HEK293 (cell line): ENCODE data around the gene ZC3H8.

Source experiments
- CTCF ChIA-PET: fragments of 350-600 bp; formaldehyde crosslinking; extraction: SDS; loops from one replicate; lab custom pipeline; 2021; ENCODE audit warnings: antibody characterized with exemption; lab: Yijun Ruan, JAX
- POLR2A ChIA-PET: fragments of 300-600 bp; formaldehyde crosslinking; extraction: SDS; loops from one replicate; lab custom pipeline; 2020; ENCODE audit warnings: antibody characterized with exemption, inconsistent platforms; lab: Yijun Ruan, JAX
- H3K27ac ChIP-seq: fragments of 200-500 bp; sonication (Bioruptor generic); 2 replicates; pipeline ENCODE4 v1.5.1; 2014; ENCODE audit warnings: low read depth, low read length, control low read depth, inconsistent platforms; ENCODE audit errors: extremely low read depth
- H3K36me3 ChIP-seq, 2 experiments: fragments of 200-500 bp in 1 of 2; sonication (Bioruptor generic) in 1 of 2; 1 replicate in 1 of 2; 2 replicates in 1 of 2; pipeline ENCODE4 v1.5.1; 2014 to 2017; ENCODE audit warnings: inconsistent platforms in 2 of 2, low read length in 2 of 2; ENCODE audit not compliant: control insufficient read depth in 2 of 2, insufficient read depth in 1 of 2
- H3K4me1 ChIP-seq: fragments of 200-500 bp; sonication (Bioruptor generic); 2 replicates; pipeline ENCODE4 v1.5.1; 2014; ENCODE audit warnings: mild to moderate bottlenecking, low read length, inconsistent platforms; ENCODE audit not compliant: control insufficient read depth, insufficient read depth
- H3K4me3 ChIP-seq: 2 replicates; pipeline ENCODE4 v1.5.1; 2011; ENCODE audit warnings: low read depth, mild to moderate bottlenecking, control low read depth, low read length, moderate library complexity
- H3K9me3 ChIP-seq: fragments of 200-500 bp; sonication (Bioruptor generic); 2 replicates; pipeline ENCODE4 v1.5.1; 2014; ENCODE audit warnings: low read depth, low read length, inconsistent platforms; ENCODE audit not compliant: control insufficient read depth, insufficient read depth
- MZF1 ChIP-seq: fragments of 450-650 bp; formaldehyde crosslinking; IDR thresholded peaks from 2 replicates; pipeline ENCODE4 v1.5.1; 2017; ENCODE audit warnings: missing biosample characterization, missing genetic modification characterization, borderline replicate concordance
- ZFP3 ChIP-seq: fragments of 450-650 bp; formaldehyde crosslinking; IDR thresholded peaks from 2 replicates; pipeline ENCODE4 v1.5.1; 2016; ENCODE audit warnings: low read depth, missing biosample characterization, missing genetic modification characterization
- ZIC2 ChIP-seq: fragments of 450-650 bp; formaldehyde crosslinking; IDR thresholded peaks from 2 replicates; pipeline ENCODE4 v1.5.1; 2016; ENCODE audit warnings: missing biosample characterization, missing genetic modification characterization
- ZNF623 ChIP-seq: fragments of 450-650 bp; formaldehyde crosslinking; IDR thresholded peaks from 2 replicates; pipeline ENCODE4 v1.5.1; 2016; ENCODE audit warnings: missing biosample characterization, missing genetic modification characterization
- ZNF670 ChIP-seq: fragments of 450-650 bp; formaldehyde crosslinking; IDR thresholded peaks from 2 replicates; pipeline ENCODE4 v1.5.1; 2016; ENCODE audit warnings: missing biosample characterization, missing genetic modification characterization, low read depth
- ZNF776 ChIP-seq: fragments of 450-650 bp; formaldehyde crosslinking; IDR thresholded peaks from 2 replicates; pipeline ENCODE4 v1.5.0; 2017; ENCODE audit warnings: missing biosample characterization, missing genetic modification characterization, borderline replicate concordance
- TF ChIP-seq, protein P1 (sequence below): fragments of 450-650 bp; formaldehyde crosslinking; IDR thresholded peaks from 2 replicates; pipeline ENCODE4 v1.5.1; 2016; ENCODE audit warnings: missing biosample characterization, missing genetic modification characterization
- TF ChIP-seq, protein P2 (sequence below): fragments of 450-650 bp; formaldehyde crosslinking; conservative IDR thresholded peaks from 2 replicates; pipeline ENCODE4 v1.5.1; 2016; ENCODE audit warnings: low read depth, missing biosample characterization, missing genetic modification characterization
- TF ChIP-seq, protein P3 (sequence below): fragments of 450-650 bp; formaldehyde crosslinking; IDR thresholded peaks from 2 replicates; pipeline ENCODE4 v1.5.1; 2016; ENCODE audit warnings: missing biosample characterization, missing genetic modification characterization

Gene ZC3H8

DNA sequence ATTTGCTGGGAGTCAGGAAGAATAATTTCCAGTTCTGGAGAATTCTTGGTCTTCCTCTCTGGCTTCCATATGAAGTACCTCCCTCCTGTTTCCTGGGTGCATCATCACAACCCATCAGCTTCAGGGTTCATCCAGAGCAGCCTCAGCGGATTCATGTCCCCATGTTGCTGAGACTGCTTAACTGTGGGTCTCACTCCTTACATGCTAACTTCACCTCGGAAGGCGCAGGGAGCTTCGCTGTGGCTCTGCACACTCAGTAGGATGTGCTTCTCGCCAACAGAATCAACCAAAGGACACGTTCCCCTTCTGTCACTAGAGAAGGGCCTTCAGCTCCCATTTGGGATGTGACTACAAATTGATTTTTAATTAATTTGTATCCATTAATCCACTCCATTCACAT lies 92.5 kb downstream of the ZC3H8 start:
- CTCF ChIA-PET, result interaction anchor here (0.6 kb wide), 1 partner anchor 261 kb away, joined by 3 read pairs; no protein-coding TSS in a partner anchor
- POLR2A ChIA-PET, result no interaction called here

More for the DNA sequence above, 92.5 kb downstream of the ZC3H8 start:
- no peak overlapping the region for H3K4me3 ChIP-seq
- no peaks in the 10 kb centered on the region for H3K9me3 ChIP-seq
- TF ChIP-seq MZF1 (no peak), ZNF776 (tag by site-specific recombination) (no peak), ZFP3 (tag by site-specific recombination) (no peak), ZNF670 (no peak), ZNF623 (tag by site-specific recombination) (no peak), ZIC2 (tag by site-specific recombination) (no peak)
- TF ChIP-seq, protein P1, sequence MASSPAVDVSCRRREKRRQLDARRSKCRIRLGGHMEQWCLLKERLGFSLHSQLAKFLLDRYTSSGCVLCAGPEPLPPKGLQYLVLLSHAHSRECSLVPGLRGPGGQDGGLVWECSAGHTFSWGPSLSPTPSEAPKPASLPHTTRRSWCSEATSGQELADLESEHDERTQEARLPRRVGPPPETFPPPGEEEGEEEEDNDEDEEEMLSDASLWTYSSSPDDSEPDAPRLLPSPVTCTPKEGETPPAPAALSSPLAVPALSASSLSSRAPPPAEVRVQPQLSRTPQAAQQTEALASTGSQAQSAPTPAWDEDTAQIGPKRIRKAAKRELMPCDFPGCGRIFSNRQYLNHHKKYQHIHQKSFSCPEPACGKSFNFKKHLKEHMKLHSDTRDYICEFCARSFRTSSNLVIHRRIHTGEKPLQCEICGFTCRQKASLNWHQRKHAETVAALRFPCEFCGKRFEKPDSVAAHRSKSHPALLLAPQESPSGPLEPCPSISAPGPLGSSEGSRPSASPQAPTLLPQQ (tag by site-specific recombination), result no peak
- TF ChIP-seq, protein P2, sequence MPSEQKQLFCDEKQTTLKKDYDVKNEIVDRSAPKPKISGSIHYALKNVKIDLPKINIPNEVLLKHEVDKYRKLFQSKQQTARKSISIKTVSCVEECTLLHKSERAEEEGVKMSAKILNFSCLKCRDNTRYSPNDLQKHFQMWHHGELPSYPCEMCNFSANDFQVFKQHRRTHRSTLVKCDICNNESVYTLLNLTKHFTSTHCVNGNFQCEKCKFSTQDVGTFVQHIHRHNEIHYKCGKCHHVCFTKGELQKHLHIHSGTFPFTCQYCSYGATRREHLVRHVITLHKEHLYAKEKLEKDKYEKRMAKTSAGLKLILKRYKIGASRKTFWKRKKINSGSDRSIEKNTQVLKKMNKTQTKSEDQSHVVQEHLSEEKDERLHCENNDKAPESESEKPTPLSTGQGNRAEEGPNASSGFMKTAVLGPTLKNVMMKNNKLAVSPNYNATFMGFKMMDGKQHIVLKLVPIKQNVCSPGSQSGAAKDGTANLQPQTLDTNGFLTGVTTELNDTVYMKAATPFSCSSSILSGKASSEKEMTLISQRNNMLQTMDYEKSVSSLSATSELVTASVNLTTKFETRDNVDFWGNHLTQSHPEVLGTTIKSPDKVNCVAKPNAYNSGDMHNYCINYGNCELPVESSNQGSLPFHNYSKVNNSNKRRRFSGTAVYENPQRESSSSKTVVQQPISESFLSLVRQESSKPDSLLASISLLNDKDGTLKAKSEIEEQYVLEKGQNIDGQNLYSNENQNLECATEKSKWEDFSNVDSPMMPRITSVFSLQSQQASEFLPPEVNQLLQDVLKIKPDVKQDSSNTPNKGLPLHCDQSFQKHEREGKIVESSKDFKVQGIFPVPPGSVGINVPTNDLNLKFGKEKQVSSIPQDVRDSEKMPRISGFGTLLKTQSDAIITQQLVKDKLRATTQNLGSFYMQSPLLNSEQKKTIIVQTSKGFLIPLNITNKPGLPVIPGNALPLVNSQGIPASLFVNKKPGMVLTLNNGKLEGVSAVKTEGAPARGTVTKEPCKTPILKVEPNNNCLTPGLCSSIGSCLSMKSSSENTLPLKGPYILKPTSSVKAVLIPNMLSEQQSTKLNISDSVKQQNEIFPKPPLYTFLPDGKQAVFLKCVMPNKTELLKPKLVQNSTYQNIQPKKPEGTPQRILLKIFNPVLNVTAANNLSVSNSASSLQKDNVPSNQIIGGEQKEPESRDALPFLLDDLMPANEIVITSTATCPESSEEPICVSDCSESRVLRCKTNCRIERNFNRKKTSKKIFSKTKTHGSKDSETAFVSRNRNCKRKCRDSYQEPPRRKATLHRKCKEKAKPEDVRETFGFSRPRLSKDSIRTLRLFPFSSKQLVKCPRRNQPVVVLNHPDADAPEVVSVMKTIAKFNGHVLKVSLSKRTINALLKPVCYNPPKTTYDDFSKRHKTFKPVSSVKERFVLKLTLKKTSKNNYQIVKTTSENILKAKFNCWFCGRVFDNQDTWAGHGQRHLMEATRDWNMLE, result no peak
- TF ChIP-seq, protein P3, sequence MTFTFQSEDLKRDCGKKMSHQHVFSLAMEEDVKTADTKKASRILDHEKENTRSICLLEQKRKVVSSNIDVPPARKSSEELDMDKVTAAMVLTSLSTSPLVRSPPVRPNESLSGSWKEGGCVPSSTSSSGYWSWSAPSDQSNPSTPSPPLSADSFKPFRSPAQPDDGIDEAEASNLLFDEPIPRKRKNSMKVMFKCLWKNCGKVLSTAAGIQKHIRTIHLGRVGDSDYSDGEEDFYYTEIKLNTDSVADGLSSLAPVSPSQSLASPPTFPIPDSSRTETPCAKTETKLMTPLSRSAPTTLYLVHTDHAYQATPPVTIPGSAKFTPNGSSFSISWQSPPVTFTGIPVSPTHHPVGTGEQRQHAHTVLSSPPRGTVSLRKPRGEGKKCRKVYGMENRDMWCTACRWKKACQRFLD, result no peak
- TF ChIP-seq, all 188 proteins: peak for 0
- H3K4me1 ChIP-seq, result no peaks in the 10 kb centered on the region
- no peak overlapping the region for H3K27ac ChIP-seq
- H3K36me3 ChIP-seq, result no peaks in the 10 kb centered on the region
